GM18505 (cell line): ENCODE measurements around the gene FAM193A.
"Not testable (repeated sequence)": the region's sequence is repeated elsewhere in the genome, so short reads cannot be mapped to it uniquely, and the experiment has no call there.

Source experiments
- ATAC-seq: cut with Tn5 transposase; IDR thresholded peaks from one replicate; pipeline ENCODE4 v1.9.1; 2021; ENCODE audit not compliant: unreplicated experiment
- POLR2A ChIP-seq: IDR thresholded peaks from 4 replicates; pipeline ENCODE4 v1.6.1; 2011; ENCODE audit warnings: borderline replicate concordance; ENCODE audit not compliant: insufficient read depth, insufficient read length; ENCODE audit errors: extremely low read depth

The FAM193A gene

DNA sequence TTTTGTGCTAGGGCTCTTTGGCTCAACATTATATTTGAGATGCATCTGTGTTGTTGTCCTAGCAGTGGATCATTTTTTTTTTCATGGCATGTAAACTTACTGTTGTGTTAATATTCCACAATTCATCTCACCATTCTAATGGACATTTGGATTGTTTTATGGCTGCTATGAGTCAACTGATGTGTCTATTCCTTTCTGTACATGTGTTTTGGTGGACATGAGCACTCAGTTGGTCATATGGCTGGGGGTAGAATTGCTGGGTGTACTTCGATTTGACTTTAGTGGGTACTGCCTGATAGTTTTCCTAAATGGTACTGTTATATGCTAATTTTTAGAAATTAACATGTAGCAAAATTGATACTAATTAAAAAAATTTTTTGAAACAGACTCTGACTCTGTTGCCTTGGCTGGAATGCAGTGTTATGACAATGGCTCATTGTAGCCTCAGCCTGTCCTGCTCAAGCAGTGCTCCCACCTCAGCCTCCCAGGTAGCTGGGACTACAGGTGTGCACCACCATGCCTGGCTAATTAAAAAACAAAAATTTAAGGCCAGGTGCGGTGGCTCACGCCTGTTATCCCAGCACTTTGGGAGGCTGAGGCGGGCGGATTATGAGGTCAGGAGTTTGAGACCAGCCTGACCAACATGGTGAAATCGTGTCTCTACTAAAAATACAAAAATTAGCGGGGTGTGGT is 9.0 kb downstream of the FAM193A start:
- no peak for TF ChIP-seq POLR2A
- ATAC-seq, result no peak

DNA sequence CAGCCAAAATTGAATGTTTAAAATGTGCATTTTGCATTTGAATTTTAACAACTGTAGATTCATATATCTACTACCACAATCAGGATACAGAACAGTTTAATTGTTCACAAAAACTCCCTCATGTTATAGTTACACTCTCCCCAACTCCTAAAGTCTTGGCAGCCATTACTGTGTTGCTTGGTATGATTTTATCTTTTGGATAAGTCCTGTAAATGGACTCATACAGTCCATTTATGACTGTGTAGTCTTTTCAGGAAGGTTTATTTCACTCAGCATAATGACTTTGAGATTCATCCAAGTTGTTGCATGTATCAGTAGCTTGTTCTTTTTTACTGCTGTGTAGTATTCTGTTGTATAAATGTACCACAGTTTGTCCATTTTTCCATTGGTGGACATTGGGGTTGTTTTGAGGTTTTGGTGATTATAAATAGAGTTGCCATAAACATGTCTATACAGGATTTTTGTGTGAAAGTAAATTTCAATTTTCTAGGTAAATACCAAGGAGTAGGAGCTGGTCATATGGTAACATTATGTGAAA is 9.9 kb downstream of the FAM193A start:
- TF ChIP-seq POLR2A, result no peak

GRCh38 chr4:2546961-2547691 is 10.7 kb downstream of the FAM193A start:
- ATAC-seq, result not testable (repeated sequence)

More for the DNA sequence above, 9.9 kb downstream of the FAM193A start:
- ATAC-seq, result no peak

DNA sequence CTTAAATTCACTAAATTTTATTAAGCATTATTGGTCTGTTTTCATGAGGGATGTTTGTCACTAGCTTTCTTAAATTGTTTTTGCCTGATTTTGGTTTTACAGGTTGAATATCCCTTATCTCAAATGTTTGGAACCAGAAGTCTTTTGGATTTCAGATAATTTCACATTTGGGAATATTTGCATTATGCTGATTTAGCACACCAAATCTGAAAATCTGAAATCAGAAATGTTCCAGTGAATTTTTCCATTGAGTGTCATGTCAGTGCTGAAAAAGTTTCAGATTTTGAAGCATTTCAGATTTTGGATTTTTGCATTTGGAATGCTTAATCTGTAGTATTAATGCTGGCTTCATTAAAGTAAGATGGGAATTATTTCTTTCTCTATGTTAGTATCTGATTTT is 14.7 kb downstream of the FAM193A start:
- no peak for ATAC-seq
- no peak for TF ChIP-seq POLR2A

DNA sequence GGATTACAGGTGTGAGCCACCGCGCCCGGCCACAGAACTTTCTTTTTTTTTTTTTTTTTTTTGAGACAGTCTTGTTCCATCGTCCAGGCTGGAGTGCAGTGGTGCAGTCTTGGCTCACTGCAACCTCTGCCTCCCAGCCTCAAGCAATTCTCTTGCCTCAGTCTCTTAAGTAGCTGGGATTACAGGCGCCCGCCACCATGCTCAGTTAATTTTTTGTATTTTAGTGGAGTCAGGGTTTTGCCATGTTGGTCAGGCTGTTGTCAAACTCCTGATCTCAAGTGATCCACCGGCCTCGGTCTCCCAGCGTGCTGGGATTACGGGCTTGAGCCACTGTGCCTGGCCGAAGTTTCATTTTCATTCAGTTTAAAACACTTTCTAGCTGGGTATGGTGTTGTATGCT is 16.4 kb downstream of the FAM193A start:
- TF ChIP-seq POLR2A, result no peak

GRCh38 chr4:2558301-2558700 is 21.9 kb downstream of the FAM193A start:
- ATAC-seq, result no peak
- TF ChIP-seq POLR2A, result no peak

More for the DNA sequence above, 16.4 kb downstream of the FAM193A start:
- ATAC-seq, result no peak

GRCh38 chr4:2560167-2560566 is 23.7 kb downstream of the FAM193A start:
- TF ChIP-seq POLR2A, result no peak
- no peak for ATAC-seq

DNA sequence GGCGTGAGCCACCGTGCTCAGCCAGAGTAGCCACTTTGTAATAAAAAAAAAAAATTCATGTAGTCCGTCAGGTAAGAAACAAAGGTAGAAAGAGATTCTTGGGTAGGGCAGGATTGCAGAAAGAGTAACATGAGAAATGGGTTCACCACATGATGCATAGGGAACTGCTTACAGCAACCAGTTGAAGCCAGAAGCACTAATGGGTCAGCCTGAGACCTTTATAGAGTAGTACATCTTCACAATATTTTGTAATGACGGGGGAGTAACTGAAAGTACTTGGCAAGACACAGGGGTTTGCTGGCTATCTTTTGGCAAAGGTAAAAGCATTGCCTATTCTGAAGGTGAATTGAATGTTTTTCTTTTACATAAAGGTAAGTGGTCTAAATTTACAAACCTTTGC is 29.1 kb downstream of the FAM193A start:
- ATAC-seq, result no peak
- no peak for TF ChIP-seq POLR2A

- no peak for ATAC-seq
Measured at GRCh38 chr4:2570036-2570435, 33.6 kb downstream of the FAM193A start.

DNA sequence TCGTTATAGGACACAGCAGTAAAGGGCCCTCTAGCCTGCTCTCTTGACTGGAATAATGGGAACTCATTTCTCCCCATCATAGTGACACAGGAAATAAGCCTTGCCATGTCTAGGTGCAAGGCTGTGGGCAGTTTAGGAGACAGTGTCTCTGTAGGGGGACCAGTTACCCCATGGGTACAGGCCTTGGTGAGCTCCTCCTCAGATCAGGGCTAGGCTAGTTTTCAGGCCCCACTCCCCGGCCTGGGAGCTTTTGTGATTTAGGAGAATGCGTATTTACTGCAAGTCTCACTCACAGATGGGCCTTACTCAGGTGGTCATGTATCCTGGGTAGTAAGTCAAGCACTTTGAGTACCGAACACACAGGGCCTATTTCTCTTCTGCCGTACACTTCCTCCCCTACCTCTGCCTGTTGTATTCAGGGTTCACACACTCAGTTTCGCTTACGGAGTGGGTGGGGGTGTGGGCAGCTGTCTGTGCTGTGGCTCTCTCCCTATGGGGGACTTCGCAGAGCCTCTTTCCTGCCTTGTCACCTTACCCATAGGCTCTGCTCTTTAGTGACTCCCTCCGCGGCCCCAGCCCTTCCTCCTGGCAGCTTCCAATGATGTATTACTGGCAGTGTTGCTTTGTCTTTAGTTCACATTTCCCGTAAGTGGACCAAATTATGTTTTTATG is 34.2 kb downstream of the FAM193A start:
- no peak for TF ChIP-seq POLR2A

More at GRCh38 chr4:2570036-2570435, 33.6 kb downstream of the FAM193A start:
- TF ChIP-seq POLR2A, result no peak

DNA sequence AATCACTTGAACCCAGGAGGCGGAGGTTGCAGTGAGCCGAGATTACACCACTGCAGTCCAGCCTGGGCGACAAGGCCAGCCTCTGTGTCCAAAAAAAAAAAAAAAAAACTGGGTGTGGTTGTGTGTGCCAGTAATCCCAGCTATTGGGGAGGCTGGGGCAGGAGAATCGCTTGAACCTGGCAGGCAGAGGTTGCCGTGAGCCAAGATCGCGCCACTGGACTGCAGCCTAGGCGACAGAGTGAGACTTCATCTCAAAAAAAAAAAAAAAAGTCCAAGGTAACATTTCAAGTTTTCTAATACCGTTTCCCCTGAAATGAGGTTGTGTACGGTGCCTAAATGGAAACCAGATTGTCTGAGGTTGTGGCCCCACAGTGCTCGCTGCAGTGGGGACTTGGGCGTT is 35.6 kb downstream of the FAM193A start:
- ATAC-seq, result no peak
- no peak for TF ChIP-seq POLR2A

More for the DNA sequence above, 34.2 kb downstream of the FAM193A start:
- peak; percentile 87 for ATAC-seq

- no peak for ATAC-seq
- no peak for TF ChIP-seq POLR2A
Measured at GRCh38 chr4:2572866-2573265, 36.4 kb downstream of the FAM193A start.

GRCh38 chr4:2574009-2574408 is 37.6 kb downstream of the FAM193A start:
- no peak for ATAC-seq
- no peak for TF ChIP-seq POLR2A
